Prostate gland (tissue), 2 donors: ENCODE results near the gene RBPJL.

Experiments
- CTCF ChIP-seq, 4 experiments: fragments of 200-600 bp in 2 of 4; fragments of 450-650 bp in 2 of 4; sonication (generic) in 2 of 4; IDR thresholded peaks; 1 replicate in 3 of 4; 2 replicates in 1 of 4; pipeline ENCODE4 v1.5.1; 2016 to 2019; ENCODE audit warnings: antibody characterized with exemption in 4 of 4, mild to moderate bottlenecking in 2 of 4, moderate library complexity in 2 of 4
- POLR2A ChIP-seq: fragments of 450-650 bp; IDR thresholded peaks from one replicate; pipeline ENCODE4 v1.6.1; 2016; ENCODE audit warnings: antibody characterized with exemption, mild to moderate bottlenecking
- POLR2AphosphoS5 ChIP-seq: sonication (generic); formaldehyde crosslinking; IDR thresholded peaks from one replicate; pipeline ENCODE4 v1.6.1; 2017; ENCODE audit warnings: antibody characterized with exemption

- TF ChIP-seq CTCF (IDR thresholded peaks at IDR 0.05) (no peak), POLR2AphosphoS5 (no peak), POLR2A (no peak)
Measured at GRCh38 chr20:45352729-45353128, 46.1 kb downstream of the RBPJL start.
